Uterus (tissue), 2 donors: Measurements from ENCODE around the gene PCGF6.

Source experiments
- POLR2A ChIP-seq, 2 donors: fragments of 450-650 bp; IDR thresholded peaks; one replicate each; pipeline ENCODE4 v1.6.1; 2016; ENCODE audit warnings: antibody characterized with exemption in 2 of 2, mild to moderate bottlenecking in 1 of 2, moderate library complexity in 1 of 2
- TF ChIP-seq, protein P1 (sequence below), 4 experiments: fragments of 200-600 bp in 2 of 4; fragments of 450-650 bp in 2 of 4; sonication (generic) in 2 of 4; IDR thresholded peaks; one replicate each; pipeline ENCODE4 v1.5.1; 2016 to 2019; ENCODE audit warnings: antibody characterized with exemption in 4 of 4, mild to moderate bottlenecking in 2 of 4, moderate library complexity in 1 of 4

DNA sequence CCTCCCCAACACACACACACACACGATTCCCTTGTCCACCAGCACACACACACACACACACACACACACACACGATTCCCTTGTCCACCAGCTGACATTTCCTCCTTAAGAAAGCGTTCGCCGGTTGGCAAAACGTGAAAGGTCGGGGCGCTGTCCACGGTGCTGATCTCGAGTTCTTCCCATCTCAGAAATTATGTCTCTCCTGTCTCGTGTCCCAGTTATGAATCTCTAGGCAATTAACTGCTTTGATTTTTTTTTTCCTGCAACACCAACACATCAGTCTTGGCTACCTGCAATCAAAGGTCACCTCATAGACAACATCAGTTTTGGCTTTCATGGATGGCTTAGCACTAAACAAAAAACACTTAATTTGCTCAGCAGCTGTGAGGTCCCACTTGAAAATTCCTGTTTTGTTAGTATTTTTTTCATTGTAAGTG is 72.1 kb downstream of the PCGF6 start:
- TF ChIP-seq, protein P1, sequence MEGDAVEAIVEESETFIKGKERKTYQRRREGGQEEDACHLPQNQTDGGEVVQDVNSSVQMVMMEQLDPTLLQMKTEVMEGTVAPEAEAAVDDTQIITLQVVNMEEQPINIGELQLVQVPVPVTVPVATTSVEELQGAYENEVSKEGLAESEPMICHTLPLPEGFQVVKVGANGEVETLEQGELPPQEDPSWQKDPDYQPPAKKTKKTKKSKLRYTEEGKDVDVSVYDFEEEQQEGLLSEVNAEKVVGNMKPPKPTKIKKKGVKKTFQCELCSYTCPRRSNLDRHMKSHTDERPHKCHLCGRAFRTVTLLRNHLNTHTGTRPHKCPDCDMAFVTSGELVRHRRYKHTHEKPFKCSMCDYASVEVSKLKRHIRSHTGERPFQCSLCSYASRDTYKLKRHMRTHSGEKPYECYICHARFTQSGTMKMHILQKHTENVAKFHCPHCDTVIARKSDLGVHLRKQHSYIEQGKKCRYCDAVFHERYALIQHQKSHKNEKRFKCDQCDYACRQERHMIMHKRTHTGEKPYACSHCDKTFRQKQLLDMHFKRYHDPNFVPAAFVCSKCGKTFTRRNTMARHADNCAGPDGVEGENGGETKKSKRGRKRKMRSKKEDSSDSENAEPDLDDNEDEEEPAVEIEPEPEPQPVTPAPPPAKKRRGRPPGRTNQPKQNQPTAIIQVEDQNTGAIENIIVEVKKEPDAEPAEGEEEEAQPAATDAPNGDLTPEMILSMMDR (IDR thresholded peaks at IDR 0.05), result no peak
- TF ChIP-seq POLR2A (IDR thresholded peaks at IDR 0.05), result no peak
